Right lobe of liver (tissue), 6 donors: ENCODE measurements around the gene KBTBD13. TPM values are rescaled to one million over a fixed set of nuclear protein-coding genes. Genes with fewer than 3 reads are reported as not detected.

ENCODE experiments used
- ATAC-seq, 4 donors: fragments of 200-7000 bp; cut with Tn5 transposase; one replicate each; pipeline ENCODE4 v1.9.1; 2020; ENCODE audit warnings: mild to moderate bottlenecking in 4 of 4, moderate library complexity in 4 of 4
- DNase-seq, 3 donors: peaks; one replicate each; pipeline ENCODE4 v3.0.0-alpha.2; 2020
- H3K27ac ChIP-seq, 3 donors: fragments of 200-600 bp; one replicate each; pipeline ENCODE4 v1.8.0; 2022
- H3K27me3 ChIP-seq, 2 donors: fragments of 200-600 bp; one replicate each; pipeline ENCODE4 v1.8.0; 2022
- H3K36me3 ChIP-seq, 4 donors: fragments of 200-600 bp; sonication (generic) in 1 of 4; one replicate each; pipeline versions ENCODE4 v1.5.1 to v1.8.0; 2017 to 2022; ENCODE audit warnings: control low read depth in 1 of 4
- H3K4me1 ChIP-seq, 4 donors: fragments of 200-600 bp; sonication (generic) in 1 of 4; one replicate each; pipeline versions ENCODE4 v1.5.1 to v1.8.0; 2017 to 2022; ENCODE audit warnings: control low read depth in 1 of 4
- H3K4me3 ChIP-seq, 3 donors: fragments of 200-600 bp; one replicate each; pipeline ENCODE4 v1.8.0; 2022
- H3K9me3 ChIP-seq, 4 donors: fragments of 200-600 bp; sonication (generic) in 1 of 4; one replicate each; pipeline versions ENCODE4 v1.5.1 to v1.8.0; 2017 to 2022; ENCODE audit warnings: control low read depth in 1 of 4
- CTCF ChIP-seq, 4 donors: fragments of 200-600 bp in 3 of 4; fragments of 450-650 bp in 1 of 4; IDR thresholded peaks; one replicate each; pipeline versions ENCODE4 v1.5.1 to v1.8.0; 2016 to 2022; ENCODE audit warnings: antibody characterized with exemption in 4 of 4, mild to moderate bottlenecking in 2 of 4
- POLR2A ChIP-seq: fragments of 450-650 bp; IDR thresholded peaks from one replicate; pipeline ENCODE4 v1.6.1; 2017; ENCODE audit warnings: antibody characterized with exemption, mild to moderate bottlenecking
- WGBS: methylation state at CpG from one replicate; pipeline ENCODE4 v1.1.6; 2018; ENCODE audit warnings: low coverage, low lambda C conversion rate; ENCODE audit not compliant: insufficient coverage; ENCODE audit errors: missing lambda C conversion rate; 5-methylcytosine and 5-hydroxymethylcytosine counted together
- intact Hi-C, 2 donors: fragments of 100-400 bp; cut with DNase I; formaldehyde crosslinking; loops; one replicate each; pipeline versions ENCODE4 v1.11.2 to v1.14.1; 2022
- total RNA-seq, 6 experiments: library from RNA; depleted of rRNA in 2 of 6; stranded (reverse); fragments of >200 nt in 2 of 6; fragmentation: NEBNext Ultra II Directional in 3 of 6; extraction: Animal tissue kit (Norgen Biotek cat#: 25700) in 3 of 6; gene quantifications; one replicate each; pipeline versions ENCODE4 v1.1.0 to v1.2.4, GENCODE V29; 2016 to 2023
- donor health status: DM: no; HTN: yes; CAD: no.
- donor health status: DM: no; HTN: no; CAD: no.
- donor health status: DM: no; HTN: no; CAD: no.
- donor health status: DM: no; HTN: yes; CAD: no.
- donor health status: DM: no; HTN: yes; CAD: no.

The KBTBD13 gene
- total RNA-seq, 6 experiments from 2014 or later: not detected

- Histone ChIP-seq H3K27me3 (no peaks in the 10 kb centered on the region), H3K9me3 (no peaks in the 10 kb centered on the region), H3K4me1 (peaks cover 0 to 68% (median 16%) of the 10 kb centered on the region in 4 donors), H3K27ac (peak overlapping the region in 2 of 3 donors; percentile 86 to 99), H3K4me3 (no peak overlapping the region), H3K36me3 (no peaks in the 10 kb centered on the region)
- ATAC-seq (no peak), DNase-seq (no peak)
- 40% methylated on average over 1 of the region's 6 CpGs for WGBS
- intact Hi-C loops: no loop called here
- TF ChIP-seq POLR2A (no peak), CTCF (IDR thresholded peaks at IDR 0.05) (no peak)
Observed at GRCh38 chr15:65086680-65087111, 10.2 kb downstream of the KBTBD13 start.

DNA sequence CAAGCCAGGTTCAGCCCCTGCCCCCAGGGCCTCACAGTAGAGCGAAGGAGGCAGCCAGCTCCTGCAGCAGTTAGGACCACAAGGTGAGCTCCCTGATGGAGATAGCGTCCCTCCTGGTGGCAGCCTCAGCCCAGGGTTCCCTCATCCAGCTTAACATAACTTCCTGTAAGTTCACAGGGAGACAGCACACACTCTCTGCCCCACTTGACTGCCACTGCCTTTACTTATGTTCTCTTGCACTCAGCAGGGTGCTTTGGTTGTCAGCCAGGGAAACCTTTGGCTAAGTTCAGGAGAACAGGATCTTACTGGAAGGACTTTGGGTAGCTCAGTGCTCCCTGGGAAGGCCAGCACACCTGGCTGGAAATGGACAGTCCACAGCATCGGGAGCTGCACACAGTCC, 10.9 kb downstream of the KBTBD13 start:
- Histone ChIP-seq H3K4me3 (no peak overlapping the region), H3K36me3 (no peaks in the 10 kb centered on the region), H3K4me1 (peaks cover 0 to 68% (median 16%) of the 10 kb centered on the region in 4 donors), H3K27me3 (no peaks in the 10 kb centered on the region), H3K9me3 (no peaks in the 10 kb centered on the region), H3K27ac (peak overlapping the region; percentile 86 to 99 (median 97))
- TF ChIP-seq CTCF (IDR thresholded peaks at IDR 0.05) (no peak), POLR2A (no peak)
- 60% methylated on average over 1 of the region's 3 CpGs for WGBS
- ATAC-seq (peak; percentile 2 to 35 (median 7)), DNase-seq (peak in 2 of 3 donors; percentile 70 to 74)
- intact Hi-C loops: no loop called here

DNA sequence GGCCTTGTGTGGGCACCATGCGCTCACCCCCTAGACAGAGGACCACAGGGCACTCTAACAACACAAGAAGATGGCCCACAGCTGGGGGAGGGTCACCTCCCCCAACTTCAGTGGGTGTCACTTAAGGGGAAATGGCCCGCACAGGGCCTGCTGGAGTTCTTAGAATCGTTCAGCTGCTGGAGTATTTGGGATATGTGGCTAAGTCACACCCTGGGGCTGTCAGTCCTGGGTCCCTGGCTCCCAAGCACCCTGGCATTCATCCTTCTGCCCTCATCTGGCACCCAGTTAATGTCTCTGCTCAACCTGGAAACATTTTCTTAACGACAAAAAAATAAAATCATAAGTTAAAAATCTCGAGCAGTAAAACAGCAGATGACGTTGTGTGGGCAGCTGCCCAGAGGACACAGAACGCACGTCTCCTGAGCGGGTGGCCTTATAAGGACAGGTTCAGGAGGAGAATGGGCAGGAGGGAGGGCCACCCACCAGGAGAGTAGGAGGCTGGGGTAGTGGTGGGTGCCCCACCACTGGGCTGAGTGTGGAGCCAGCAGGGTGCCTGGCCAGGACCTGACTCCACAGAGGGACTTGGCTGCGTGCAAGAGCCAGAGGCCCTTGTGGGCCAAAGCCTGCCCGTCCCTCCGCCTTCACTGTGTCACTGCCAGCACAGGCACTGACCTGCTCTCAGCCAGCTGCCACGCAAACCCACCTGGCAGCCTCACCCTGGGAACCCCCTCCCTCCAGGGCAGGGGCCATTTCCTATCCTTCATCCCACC, 11.5 kb downstream of the KBTBD13 start:
- no peak for TF ChIP-seq CTCF (IDR thresholded peaks at IDR 0.05)
- no peak for TF ChIP-seq POLR2A
- DNase-seq (peak; percentile 61 to 89 (median 87)), ATAC-seq (peak; percentile 51 to 74 (median 66))
- Histone ChIP-seq H3K27me3 (no peaks in the 10 kb centered on the region), H3K4me1 (peaks cover 0 to 68% (median 16%) of the 10 kb centered on the region in 4 donors), H3K27ac (peak overlapping the region; percentile 86 to 99 (median 97)), H3K4me3 (peak overlapping the region in 1 of 3 donors; percentile 4), H3K9me3 (no peaks in the 10 kb centered on the region), H3K36me3 (no peaks in the 10 kb centered on the region)
- intact Hi-C loops: no loop called here
- WGBS: 43% methylated on average over 6 of the region's 13 CpGs

- no peaks in the 10 kb centered on the region for H3K36me3 ChIP-seq
- ATAC-seq: peak; percentile 66 to 85 (median 76)
- DNase-seq: peak in 2 of 3 donors; percentile 78 to 83
- TF ChIP-seq CTCF (IDR thresholded peaks at IDR 0.05) (no peak), POLR2A (peak; percentile 48)
- 17% methylated on average over 1 of the region's 6 CpGs for WGBS
- peak overlapping the region in 1 of 3 donors; percentile 4 for H3K4me3 ChIP-seq
- H3K27me3 ChIP-seq: no peaks in the 10 kb centered on the region
- H3K27ac ChIP-seq: peak overlapping the region; percentile 86 to 99 (median 97)
- no peaks in the 10 kb centered on the region for H3K9me3 ChIP-seq
- H3K4me1 ChIP-seq: peaks cover 0 to 66% (median 16%) of the 10 kb centered on the region in 4 donors
- intact Hi-C loops: no loop called here
Observed at GRCh38 chr15:65088643-65089021, 12.1 kb downstream of the KBTBD13 start.
